SK-N-SH treated with all-trans-retinoic acid at 6 μM for 48 hours (cell line): Measurements from ENCODE around the gene RFK.
A peak's percentile ranks its signal among the peaks of the same experiment; 100 is the strongest.
"Not testable (repeated sequence)": the region's sequence is repeated elsewhere in the genome, so short reads cannot be mapped to it uniquely, and the experiment has no call there.

Experiments used
- ATAC-seq: fragments of 200-7000 bp; cut with Tn5 transposase; 3 replicates; pipeline ENCODE4 v1.9.1; 2020; ENCODE audit warnings: mild to moderate bottlenecking, moderate library complexity
- ARNTL ChIP-seq: fragments of 450-650 bp; formaldehyde crosslinking; IDR thresholded peaks from 2 replicates; pipeline ENCODE4 v1.5.0; 2020; ENCODE audit warnings: low read depth, mild to moderate bottlenecking, moderate library complexity, borderline replicate concordance
- BACH2 ChIP-seq: fragments of 250-450 bp; sonication (Bioruptor Pico); IDR thresholded peaks from 2 replicates; pipeline ENCODE4 v1.9.0; 2021; ENCODE audit warnings: mild to moderate bottlenecking, borderline replicate concordance
- ESRRG ChIP-seq: fragments of 250-450 bp; sonication (Bioruptor Pico); IDR thresholded peaks from 2 replicates; pipeline ENCODE4 v1.6.1; 2021; ENCODE audit warnings: mild to moderate bottlenecking
- GLIS3 ChIP-seq: fragments of 250-450 bp; sonication (Bioruptor Pico); IDR thresholded peaks from 2 replicates; pipeline ENCODE4 v1.5.0; 2020; ENCODE audit warnings: mild to moderate bottlenecking, moderate library complexity
- ISL1 ChIP-seq: fragments of 250-450 bp; sonication (Bioruptor Pico); IDR thresholded peaks from 2 replicates; pipeline ENCODE4 v2.1.2; 2022; ENCODE audit warnings: mild to moderate bottlenecking, moderate library complexity
- PPARA ChIP-seq: fragments of 250-450 bp; sonication (Bioruptor Pico); IDR thresholded peaks from 2 replicates; pipeline ENCODE4 v1.5.0; 2020; ENCODE audit warnings: mild to moderate bottlenecking, borderline replicate concordance
- RARB ChIP-seq: fragments of 250-450 bp; sonication (Bioruptor Pico); IDR thresholded peaks from 2 replicates; pipeline ENCODE4 v1.8.0; 2021; ENCODE audit warnings: mild to moderate bottlenecking, moderate library complexity
- SNAI2 ChIP-seq: fragments of 250-450 bp; sonication (Bioruptor Pico); IDR thresholded peaks from 2 replicates; pipeline ENCODE4 v1.5.0; 2020; ENCODE audit warnings: mild to moderate bottlenecking, moderate library complexity
- TCF4 ChIP-seq: fragments of 250-450 bp; sonication (Bioruptor Pico); IDR thresholded peaks from 2 replicates; pipeline ENCODE4 v1.8.0; 2021; ENCODE audit warnings: mild to moderate bottlenecking, moderate library complexity, borderline replicate concordance
- TOX ChIP-seq: fragments of 250-450 bp; sonication (Bioruptor Pico); IDR thresholded peaks from 2 replicates; pipeline ENCODE4 v1.8.0; 2021; ENCODE audit warnings: mild to moderate bottlenecking, moderate library complexity, borderline replicate concordance
- ZFP30 ChIP-seq: fragments of 450-650 bp; formaldehyde crosslinking; IDR thresholded peaks from 2 replicates; pipeline ENCODE4 v1.5.0; 2022; ENCODE audit warnings: mild to moderate bottlenecking, moderate library complexity
- ZNF70 ChIP-seq: fragments of 450-650 bp; formaldehyde crosslinking; IDR thresholded peaks from 2 replicates; pipeline ENCODE4 v1.5.0; 2020; ENCODE audit warnings: mild to moderate bottlenecking, moderate library complexity
- TF ChIP-seq, protein P1 (sequence below): fragments of 250-450 bp; sonication (Bioruptor Pico); IDR thresholded peaks from 2 replicates; pipeline ENCODE4 v1.5.1; 2021; ENCODE audit warnings: mild to moderate bottlenecking, moderate library complexity
- TF ChIP-seq, protein P2 (sequence below): fragments of 250-450 bp; sonication (Bioruptor Pico); IDR thresholded peaks from 2 replicates; pipeline ENCODE4 v1.8.0; 2021; ENCODE audit warnings: low read depth, mild to moderate bottlenecking, moderate library complexity, borderline replicate concordance
- TF ChIP-seq, protein P3 (sequence below): fragments of 250-450 bp; sonication (Bioruptor Pico); IDR thresholded peaks from 2 replicates; pipeline ENCODE4 v1.8.0; 2020; ENCODE audit warnings: mild to moderate bottlenecking, moderate library complexity, borderline replicate concordance
- TF ChIP-seq, protein P4 (sequence below): fragments of 250-450 bp; sonication (Bioruptor Pico); IDR thresholded peaks from 2 replicates; pipeline ENCODE4 v1.5.1; 2020; ENCODE audit warnings: low read depth, mild to moderate bottlenecking, moderate library complexity

The RFK gene

DNA sequence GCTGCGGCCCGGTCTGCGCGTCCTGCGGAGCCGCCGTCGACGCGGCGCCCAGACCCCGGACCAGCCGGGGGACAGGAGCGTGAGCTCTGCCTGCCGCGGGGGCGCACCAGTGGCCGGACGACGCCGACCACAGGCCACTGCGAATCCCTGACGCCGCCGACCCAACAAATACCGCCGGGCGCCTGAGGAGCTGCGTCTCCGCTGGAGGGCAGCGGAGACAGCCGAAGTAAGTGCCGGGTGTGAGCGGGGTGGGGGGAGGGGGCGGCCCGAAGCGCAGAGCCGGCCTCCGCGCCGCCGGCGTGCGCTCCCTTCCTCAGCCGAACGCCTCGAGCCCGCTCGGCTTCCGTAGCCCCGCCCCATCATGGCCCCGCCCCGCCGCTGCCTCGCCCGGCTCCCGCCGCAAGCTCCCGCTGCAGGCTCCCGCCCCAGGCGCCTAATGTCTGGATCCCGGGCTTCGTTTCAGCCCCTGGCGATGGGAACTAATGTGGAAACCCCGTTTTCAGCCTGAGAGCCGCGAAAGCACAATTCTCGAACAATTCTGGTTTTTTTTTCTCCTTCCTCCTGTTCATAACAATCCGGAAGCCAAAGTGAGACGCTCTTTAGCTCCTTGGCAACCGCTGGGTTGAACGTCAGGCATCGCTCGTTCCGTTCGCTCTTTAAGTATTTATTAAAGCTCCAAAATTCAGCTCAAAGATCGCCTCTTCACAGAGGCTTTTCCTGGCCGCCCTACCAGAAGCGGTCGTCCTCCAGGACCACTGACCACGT, at the start of gene RFK:
Gene RFK, minus strand, starts transcription at position 232 of the 765 bp plus-strand sequence. CDS start 255 bp downstream, outside the sequence.
- peak; percentile 95 for ATAC-seq
- no peak; the same call in 1 of the 2 replicates for TF ChIP-seq SNAI2 (CRISPR knock-in tag)
- TF ChIP-seq, protein P1, sequence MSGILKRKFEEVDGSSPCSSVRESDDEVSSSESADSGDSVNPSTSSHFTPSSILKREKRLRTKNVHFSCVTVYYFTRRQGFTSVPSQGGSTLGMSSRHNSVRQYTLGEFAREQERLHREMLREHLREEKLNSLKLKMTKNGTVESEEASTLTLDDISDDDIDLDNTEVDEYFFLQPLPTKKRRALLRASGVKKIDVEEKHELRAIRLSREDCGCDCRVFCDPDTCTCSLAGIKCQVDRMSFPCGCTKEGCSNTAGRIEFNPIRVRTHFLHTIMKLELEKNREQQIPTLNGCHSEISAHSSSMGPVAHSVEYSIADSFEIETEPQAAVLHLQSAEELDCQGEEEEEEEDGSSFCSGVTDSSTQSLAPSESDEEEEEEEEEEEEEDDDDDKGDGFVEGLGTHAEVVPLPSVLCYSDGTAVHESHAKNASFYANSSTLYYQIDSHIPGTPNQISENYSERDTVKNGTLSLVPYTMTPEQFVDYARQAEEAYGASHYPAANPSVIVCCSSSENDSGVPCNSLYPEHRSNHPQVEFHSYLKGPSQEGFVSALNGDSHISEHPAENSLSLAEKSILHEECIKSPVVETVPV (CRISPR knock-in tag): no peak

DNA sequence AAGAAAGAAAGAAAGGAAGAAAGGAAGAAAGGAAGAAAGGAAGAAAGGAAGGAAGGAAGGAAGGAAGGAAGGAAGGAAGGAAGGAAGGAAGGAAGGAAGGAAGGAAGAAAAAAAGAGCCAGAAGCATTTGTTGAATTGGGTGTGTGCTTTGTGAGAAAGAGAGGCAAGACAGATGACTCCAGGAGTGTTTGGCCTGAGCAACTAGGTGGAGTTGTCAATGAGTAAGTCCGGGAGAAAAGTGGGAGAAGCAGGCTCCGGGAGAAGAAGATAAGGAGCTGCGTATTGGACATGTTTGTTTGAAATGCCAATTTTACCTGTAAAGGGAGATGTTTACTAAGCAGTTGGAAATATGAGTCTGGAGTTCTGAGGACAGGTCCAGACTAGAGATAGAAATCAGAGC, 49.7 kb upstream of the RFK start:
- TF ChIP-seq, protein P2, sequence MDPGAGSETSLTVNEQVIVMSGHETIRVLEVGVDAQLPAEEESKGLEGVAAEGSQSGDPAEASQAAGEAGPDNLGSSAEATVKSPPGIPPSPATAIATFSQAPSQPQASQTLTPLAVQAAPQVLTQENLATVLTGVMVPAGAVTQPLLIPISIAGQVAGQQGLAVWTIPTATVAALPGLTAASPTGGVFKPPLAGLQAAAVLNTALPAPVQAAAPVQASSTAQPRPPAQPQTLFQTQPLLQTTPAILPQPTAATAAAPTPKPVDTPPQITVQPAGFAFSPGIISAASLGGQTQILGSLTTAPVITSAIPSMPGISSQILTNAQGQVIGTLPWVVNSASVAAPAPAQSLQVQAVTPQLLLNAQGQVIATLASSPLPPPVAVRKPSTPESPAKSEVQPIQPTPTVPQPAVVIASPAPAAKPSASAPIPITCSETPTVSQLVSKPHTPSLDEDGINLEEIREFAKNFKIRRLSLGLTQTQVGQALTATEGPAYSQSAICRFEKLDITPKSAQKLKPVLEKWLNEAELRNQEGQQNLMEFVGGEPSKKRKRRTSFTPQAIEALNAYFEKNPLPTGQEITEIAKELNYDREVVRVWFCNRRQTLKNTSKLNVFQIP (CRISPR knock-in tag): no peak
- no peak for TF ChIP-seq SNAI2 (CRISPR knock-in tag)
- no peak for TF ChIP-seq ZNF70 (CRISPR knock-in tag)
- no peak for TF ChIP-seq TCF4 (CRISPR knock-in tag)
- TF ChIP-seq ISL1 (CRISPR knock-in tag): no peak
- TF ChIP-seq, protein P3, sequence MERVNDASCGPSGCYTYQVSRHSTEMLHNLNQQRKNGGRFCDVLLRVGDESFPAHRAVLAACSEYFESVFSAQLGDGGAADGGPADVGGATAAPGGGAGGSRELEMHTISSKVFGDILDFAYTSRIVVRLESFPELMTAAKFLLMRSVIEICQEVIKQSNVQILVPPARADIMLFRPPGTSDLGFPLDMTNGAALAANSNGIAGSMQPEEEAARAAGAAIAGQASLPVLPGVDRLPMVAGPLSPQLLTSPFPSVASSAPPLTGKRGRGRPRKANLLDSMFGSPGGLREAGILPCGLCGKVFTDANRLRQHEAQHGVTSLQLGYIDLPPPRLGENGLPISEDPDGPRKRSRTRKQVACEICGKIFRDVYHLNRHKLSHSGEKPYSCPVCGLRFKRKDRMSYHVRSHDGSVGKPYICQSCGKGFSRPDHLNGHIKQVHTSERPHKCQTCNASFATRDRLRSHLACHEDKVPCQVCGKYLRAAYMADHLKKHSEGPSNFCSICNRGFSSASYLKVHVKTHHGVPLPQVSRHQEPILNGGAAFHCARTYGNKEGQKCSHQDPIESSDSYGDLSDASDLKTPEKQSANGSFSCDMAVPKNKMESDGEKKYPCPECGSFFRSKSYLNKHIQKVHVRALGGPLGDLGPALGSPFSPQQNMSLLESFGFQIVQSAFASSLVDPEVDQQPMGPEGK (CRISPR knock-in tag): no peak
- ATAC-seq: no peak

DNA sequence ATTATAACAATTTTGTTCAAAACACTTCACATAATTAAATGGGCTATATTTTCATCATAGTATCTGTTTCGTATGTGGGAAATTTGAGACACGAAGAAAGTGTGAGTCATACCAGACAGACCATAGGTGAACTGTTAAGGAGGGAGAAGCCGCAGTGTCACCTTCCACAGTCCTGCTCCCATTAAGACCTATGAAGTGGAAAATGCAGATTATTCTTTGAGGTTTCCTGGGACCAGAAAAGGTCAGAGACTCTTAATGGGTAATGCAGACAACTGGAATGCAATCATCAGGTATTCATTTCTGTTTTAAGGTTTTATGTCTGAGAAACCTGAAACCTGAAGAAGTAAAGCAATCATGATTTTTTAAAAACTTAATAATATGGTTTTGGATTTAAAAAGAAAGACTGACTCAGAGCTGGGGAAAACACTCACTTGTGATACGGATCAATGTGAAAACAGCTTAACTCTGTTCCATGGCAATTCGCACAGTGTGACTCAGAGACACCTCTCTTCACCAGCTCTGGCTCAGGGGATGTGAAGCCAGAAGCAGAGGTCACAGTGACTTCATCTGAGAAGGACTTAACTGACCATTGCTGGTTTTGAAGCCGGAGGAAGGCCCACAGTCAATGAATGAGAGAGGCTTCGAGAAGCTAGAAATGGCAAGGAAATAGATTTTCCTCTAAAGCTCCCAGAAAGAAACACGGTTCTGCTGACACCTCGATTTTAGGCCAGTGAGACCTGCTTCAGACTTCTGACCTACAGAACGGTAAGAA, 47.5 kb upstream of the RFK start:
- TF ChIP-seq RARB (CRISPR knock-in tag) (no peak), ISL1 (CRISPR knock-in tag) (no peak), TCF4 (CRISPR knock-in tag) (no peak), ESRRG (CRISPR knock-in tag) (no peak), GLIS3 (no peak), ARNTL (CRISPR knock-in tag) (no peak), ZFP30 (no peak), SNAI2 (CRISPR knock-in tag) (no peak)
- TF ChIP-seq, protein P4, sequence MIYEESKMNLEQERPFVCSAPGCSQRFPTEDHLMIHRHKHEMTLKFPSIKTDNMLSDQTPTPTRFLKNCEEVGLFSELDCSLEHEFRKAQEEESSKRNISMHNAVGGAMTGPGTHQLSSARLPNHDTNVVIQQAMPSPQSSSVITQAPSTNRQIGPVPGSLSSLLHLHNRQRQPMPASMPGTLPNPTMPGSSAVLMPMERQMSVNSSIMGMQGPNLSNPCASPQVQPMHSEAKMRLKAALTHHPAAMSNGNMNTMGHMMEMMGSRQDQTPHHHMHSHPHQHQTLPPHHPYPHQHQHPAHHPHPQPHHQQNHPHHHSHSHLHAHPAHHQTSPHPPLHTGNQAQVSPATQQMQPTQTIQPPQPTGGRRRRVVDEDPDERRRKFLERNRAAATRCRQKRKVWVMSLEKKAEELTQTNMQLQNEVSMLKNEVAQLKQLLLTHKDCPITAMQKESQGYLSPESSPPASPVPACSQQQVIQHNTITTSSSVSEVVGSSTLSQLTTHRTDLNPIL (CRISPR knock-in tag): no peak
- TF ChIP-seq, protein P3 (CRISPR knock-in tag): no peak
- ATAC-seq: peak; percentile 63

DNA sequence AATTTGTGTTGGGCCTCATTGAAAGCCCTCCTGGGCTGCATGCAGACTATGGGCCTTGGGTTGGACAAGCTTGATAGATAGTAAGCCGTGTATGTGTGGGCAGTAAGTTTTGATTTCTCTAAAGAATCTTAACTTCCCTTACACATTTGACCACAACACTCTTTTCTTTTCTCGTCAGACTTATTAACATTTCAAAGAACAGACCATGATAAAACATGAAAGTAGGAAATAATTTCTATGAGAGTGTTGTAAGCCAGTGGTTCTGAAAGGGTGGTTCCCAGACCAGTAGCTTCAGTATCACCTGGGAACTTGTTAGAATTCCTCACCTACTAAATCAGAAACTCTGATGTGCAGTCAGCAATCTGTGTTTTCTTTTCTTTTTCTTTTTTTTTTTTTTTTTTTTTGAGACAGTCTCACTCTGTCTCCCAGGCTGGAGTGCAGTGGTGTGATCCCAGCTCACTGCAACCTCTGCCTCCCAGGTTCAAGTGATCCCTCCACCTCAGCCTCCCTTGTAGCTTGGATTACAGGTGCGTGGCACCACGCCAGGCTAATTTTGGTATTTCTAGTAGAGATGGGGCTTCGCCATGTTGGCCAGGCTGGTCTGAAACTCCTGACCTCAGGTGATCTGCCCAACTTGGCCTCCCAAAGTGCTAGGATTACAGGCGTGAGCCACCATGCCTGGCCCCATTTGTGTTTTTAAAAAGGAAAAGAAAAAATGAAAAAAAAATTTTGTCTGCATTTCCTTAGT, 44.8 kb upstream of the RFK start:
- no peak for ATAC-seq
- TF ChIP-seq PPARA (no peak), TOX (CRISPR knock-in tag) (no peak), BACH2 (CRISPR knock-in tag) (no peak)

DNA sequence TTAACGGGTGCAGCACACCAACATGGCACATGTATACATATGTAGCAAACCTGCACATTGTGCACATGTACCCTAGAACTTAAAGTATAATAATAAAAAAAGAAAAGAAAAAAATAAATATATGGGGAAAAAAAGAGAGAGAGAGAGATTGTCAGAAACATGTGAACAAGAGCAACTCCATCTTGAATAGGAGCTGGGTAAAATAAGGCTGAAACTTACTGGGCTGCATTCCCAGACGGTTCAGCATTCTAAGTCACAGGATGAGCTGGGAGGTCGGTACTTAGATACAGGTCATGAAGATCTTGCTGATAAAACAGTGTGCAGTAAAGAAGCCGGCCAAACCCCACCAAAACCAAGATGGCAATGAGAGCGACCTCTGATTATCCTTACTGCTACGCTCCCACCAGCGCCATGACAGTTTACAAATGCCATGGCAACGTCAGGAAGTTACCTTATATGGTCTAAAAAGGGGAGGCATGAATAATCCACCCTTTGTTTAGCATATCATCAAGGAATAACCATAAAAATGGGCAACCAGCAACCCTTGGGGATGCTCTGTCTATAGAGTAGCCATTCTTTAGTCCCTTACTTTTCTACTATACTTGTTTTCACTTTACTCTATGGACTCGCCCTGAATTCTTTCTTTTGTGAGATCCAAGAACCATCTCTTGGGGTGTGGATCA, 42.9 kb upstream of the RFK start:
- ATAC-seq: not testable (repeated sequence)

DNA sequence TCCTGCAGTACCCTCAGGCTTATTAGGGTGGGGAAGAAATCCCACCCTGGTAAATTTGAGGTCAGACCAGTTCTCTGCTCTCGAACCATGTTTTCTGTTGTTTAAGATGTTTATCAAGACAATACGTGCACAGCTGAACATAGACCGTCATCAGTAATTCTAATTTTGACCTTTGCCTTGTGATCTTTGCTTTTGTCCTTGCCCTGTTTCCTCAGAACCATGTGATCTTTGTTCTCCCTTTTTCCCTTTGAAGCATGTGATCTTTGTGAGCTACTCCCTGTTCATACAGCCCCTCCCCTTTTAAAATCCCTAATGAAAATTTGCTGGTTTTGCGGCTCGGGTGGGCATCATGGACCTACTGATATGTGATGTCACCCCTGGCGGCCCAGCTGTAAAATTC, 40.7 kb upstream of the RFK start:
- not testable (repeated sequence) for ATAC-seq
